ENCODE data around the gene DDAH1.

Gene DDAH1

GRCh38 chr1:85318217-85318616, 146.7 kb downstream of the DDAH1 start:
- H3K27me3 ChIP-seq (ENCODE audit: insufficient read depth, low read length, poor library complexity), result peaks cover 10% of the 10 kb centered on the region
- no peaks in the 10 kb centered on the region for H4K20me1 ChIP-seq (ENCODE audit: insufficient read depth, low read length)
- H3K79me2 ChIP-seq (ENCODE audit: insufficient read depth, low read length), result no peaks in the 10 kb centered on the region
- no peaks in the 10 kb centered on the region for H3K36me3 ChIP-seq (ENCODE audit: insufficient read depth, low read length)
- no peak for ATAC-seq (ENCODE audit: insufficient read depth, low read depth)
- no peak overlapping the region for H3K4me2 ChIP-seq (ENCODE audit: insufficient read depth, low read length)
- H3K4me3 ChIP-seq (ENCODE audit: low read depth in 1 of 2, low read length in 2 of 2), result no peak overlapping the region
- no peak overlapping the region for H3K27ac ChIP-seq (ENCODE audit: low read length)
- H2AFZ ChIP-seq (ENCODE audit: low read depth, low read length), result no peak overlapping the region
- no peaks in the 10 kb centered on the region for H3K9me3 ChIP-seq (ENCODE audit: insufficient read depth, low read length, severe bottlenecking)
- no peak for DNase-seq
- TF ChIP-seq EZH2 (IDR thresholded peaks at IDR 0.05; ENCODE audit: borderline replicate concordance, low read depth, low read length, severe bottlenecking) (no peak), CTCF (IDR thresholded peaks at IDR 0.05; ENCODE audit: borderline replicate concordance, extremely low read depth, low read length, poor library complexity, severe bottlenecking) (no peak)
- H3K9ac ChIP-seq (ENCODE audit: low read depth, low read length), result no peak overlapping the region
- H3K4me1 ChIP-seq (ENCODE audit: insufficient read depth, low read length), result no peaks in the 10 kb centered on the region

GRCh38 chr1:85317560-85317959, 147.4 kb downstream of the DDAH1 start:
- H3K9me3 ChIP-seq (ENCODE audit: insufficient read depth, low read length, severe bottlenecking), result no peaks in the 10 kb centered on the region
- no peak overlapping the region for H2AFZ ChIP-seq (ENCODE audit: low read depth, low read length)
- ATAC-seq (ENCODE audit: insufficient read depth, low read depth) (no peak), DNase-seq (no peak)
- peaks cover 10% of the 10 kb centered on the region for H3K27me3 ChIP-seq (ENCODE audit: insufficient read depth, low read length, poor library complexity)
- no peak overlapping the region for H3K4me2 ChIP-seq (ENCODE audit: insufficient read depth, low read length)
- no peak overlapping the region for H3K4me3 ChIP-seq (ENCODE audit: low read depth in 1 of 2, low read length in 2 of 2)
- TF ChIP-seq CTCF (IDR thresholded peaks at IDR 0.05; ENCODE audit: borderline replicate concordance, extremely low read depth, low read length, poor library complexity, severe bottlenecking), result no peak
- TF ChIP-seq EZH2 (IDR thresholded peaks at IDR 0.05; ENCODE audit: borderline replicate concordance, low read depth, low read length, severe bottlenecking), result no peak
- H3K36me3 ChIP-seq (ENCODE audit: insufficient read depth, low read length), result no peaks in the 10 kb centered on the region
- H3K79me2 ChIP-seq (ENCODE audit: insufficient read depth, low read length), result no peaks in the 10 kb centered on the region
- H3K27ac ChIP-seq (ENCODE audit: low read length), result no peak overlapping the region
- no peak overlapping the region for H3K9ac ChIP-seq (ENCODE audit: low read depth, low read length)
- H4K20me1 ChIP-seq (ENCODE audit: insufficient read depth, low read length), result no peaks in the 10 kb centered on the region
- H3K4me1 ChIP-seq (ENCODE audit: insufficient read depth, low read length), result no peaks in the 10 kb centered on the region

- no peaks in the 10 kb centered on the region for H3K9me3 ChIP-seq (ENCODE audit: insufficient read depth, low read length, severe bottlenecking)
- no peak for TF ChIP-seq CTCF (IDR thresholded peaks at IDR 0.05; ENCODE audit: borderline replicate concordance, extremely low read depth, low read length, poor library complexity, severe bottlenecking)
- no peak for TF ChIP-seq EZH2 (IDR thresholded peaks at IDR 0.05; ENCODE audit: borderline replicate concordance, low read depth, low read length, severe bottlenecking)
- no peaks in the 10 kb centered on the region for H3K36me3 ChIP-seq (ENCODE audit: insufficient read depth, low read length)
- peaks cover 10% of the 10 kb centered on the region for H3K27me3 ChIP-seq (ENCODE audit: insufficient read depth, low read length, poor library complexity)
- H2AFZ ChIP-seq (ENCODE audit: low read depth, low read length), result no peak overlapping the region
- no peaks in the 10 kb centered on the region for H3K4me1 ChIP-seq (ENCODE audit: insufficient read depth, low read length)
- no peaks in the 10 kb centered on the region for H4K20me1 ChIP-seq (ENCODE audit: insufficient read depth, low read length)
- H3K27ac ChIP-seq (ENCODE audit: low read length), result no peak overlapping the region
- ATAC-seq (ENCODE audit: insufficient read depth, low read depth) (no peak), DNase-seq (no peak)
- no peak overlapping the region for H3K4me3 ChIP-seq (ENCODE audit: low read depth in 1 of 2, low read length in 2 of 2)
- H3K4me2 ChIP-seq (ENCODE audit: insufficient read depth, low read length), result no peak overlapping the region
- H3K79me2 ChIP-seq (ENCODE audit: insufficient read depth, low read length), result no peaks in the 10 kb centered on the region
- H3K9ac ChIP-seq (ENCODE audit: low read depth, low read length), result no peak overlapping the region
Observed at GRCh38 chr1:85316321-85316720, 148.6 kb downstream of the DDAH1 start.

- Histone ChIP-seq H3K79me2 (ENCODE audit: insufficient read depth, low read length) (no peaks in the 10 kb centered on the region), H3K4me3 (ENCODE audit: low read depth in 1 of 2, low read length in 2 of 2) (no peak overlapping the region), H3K4me1 (ENCODE audit: insufficient read depth, low read length) (no peaks in the 10 kb centered on the region), H3K4me2 (ENCODE audit: insufficient read depth, low read length) (no peak overlapping the region), H3K27me3 (ENCODE audit: insufficient read depth, low read length, poor library complexity) (peaks cover 10% of the 10 kb centered on the region), H3K9ac (ENCODE audit: low read depth, low read length) (no peak overlapping the region), H3K27ac (ENCODE audit: low read length) (no peak overlapping the region), H3K9me3 (ENCODE audit: insufficient read depth, low read length, severe bottlenecking) (no peaks in the 10 kb centered on the region), H2AFZ (ENCODE audit: low read depth, low read length) (no peak overlapping the region), H4K20me1 (ENCODE audit: insufficient read depth, low read length) (no peaks in the 10 kb centered on the region), H3K36me3 (ENCODE audit: insufficient read depth, low read length) (no peaks in the 10 kb centered on the region)
- TF ChIP-seq CTCF (IDR thresholded peaks at IDR 0.05; ENCODE audit: borderline replicate concordance, extremely low read depth, low read length, poor library complexity, severe bottlenecking) (no peak), EZH2 (IDR thresholded peaks at IDR 0.05; ENCODE audit: borderline replicate concordance, low read depth, low read length, severe bottlenecking) (no peak)
- DNase-seq, result no peak
- ATAC-seq (ENCODE audit: insufficient read depth, low read depth), result no peak
Observed at GRCh38 chr1:85315789-85316188, 149.2 kb downstream of the DDAH1 start.
